ENCODE data around the gene MACF1.

MACF1 gene

DNA sequence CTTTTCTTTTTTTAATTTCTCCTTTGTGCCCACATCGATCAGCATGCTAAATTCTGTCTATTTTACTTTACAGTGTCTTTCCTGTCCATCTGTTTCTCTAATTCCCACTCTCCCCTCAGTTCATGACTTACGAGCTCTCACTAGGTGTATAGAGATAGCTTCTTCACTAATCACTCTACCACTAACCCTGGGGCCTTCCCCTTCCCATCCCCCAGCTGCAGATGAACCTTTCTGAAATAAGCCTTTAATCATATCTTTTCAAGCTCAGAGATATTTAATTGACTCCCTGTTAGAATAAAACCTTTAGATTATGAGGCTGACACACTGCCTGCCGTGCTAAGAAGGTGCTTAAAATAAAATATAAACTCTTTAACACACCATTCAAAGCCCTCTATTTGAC lies 220.7 kb downstream of the MACF1 start:
- Histone ChIP-seq H3K9me3 (ENCODE audit: control insufficient read depth, low read length) (no peaks in the 10 kb centered on the region), H3K27ac (ENCODE audit: insufficient read depth, low read depth, low read length, poor library complexity, severe bottlenecking) (no peak overlapping the region), H3K4me3 (ENCODE audit: insufficient read depth, low read depth, low read length) (no peak overlapping the region), H3K36me3 (ENCODE audit: control insufficient read depth, insufficient read depth, low read length) (peaks cover 36% of the 10 kb centered on the region), H3K4me1 (ENCODE audit: control insufficient read depth, insufficient read depth, low read length) (no peaks in the 10 kb centered on the region), H3K27me3 (ENCODE audit: control insufficient read depth, insufficient read depth, low read length, poor library complexity, severe bottlenecking) (no peaks in the 10 kb centered on the region)
- 97% methylated on average over 3 of the region's 3 CpGs for WGBS, 2 experiments

DNA sequence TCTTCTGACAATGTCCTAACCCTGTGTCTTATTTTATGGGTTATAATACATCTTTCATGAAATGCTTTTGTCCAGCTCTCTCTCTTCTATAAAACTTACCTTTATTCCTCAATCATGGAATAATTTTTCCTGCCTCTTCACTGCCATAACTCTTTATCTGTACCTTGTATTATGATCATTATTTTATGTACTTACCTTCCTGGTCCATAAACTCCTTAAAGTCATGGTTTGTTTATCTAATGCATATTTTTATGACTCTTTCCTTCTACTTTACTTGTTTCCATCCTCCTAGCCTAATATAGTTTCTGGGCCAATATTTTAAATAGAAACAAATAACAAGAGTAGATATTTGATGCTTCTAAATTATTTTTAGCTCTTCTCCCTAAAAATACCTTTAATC lies 221.1 kb downstream of the MACF1 start:
- Histone ChIP-seq H3K27me3 (ENCODE audit: control insufficient read depth, insufficient read depth, low read length, poor library complexity, severe bottlenecking) (no peaks in the 10 kb centered on the region), H3K36me3 (ENCODE audit: control insufficient read depth, insufficient read depth, low read length) (peaks cover 41% of the 10 kb centered on the region), H3K4me1 (ENCODE audit: control insufficient read depth, insufficient read depth, low read length) (no peaks in the 10 kb centered on the region), H3K9me3 (ENCODE audit: control insufficient read depth, low read length) (no peaks in the 10 kb centered on the region), H3K4me3 (ENCODE audit: insufficient read depth, low read depth, low read length) (no peak overlapping the region), H3K27ac (ENCODE audit: insufficient read depth, low read depth, low read length, poor library complexity, severe bottlenecking) (no peak overlapping the region)

DNA sequence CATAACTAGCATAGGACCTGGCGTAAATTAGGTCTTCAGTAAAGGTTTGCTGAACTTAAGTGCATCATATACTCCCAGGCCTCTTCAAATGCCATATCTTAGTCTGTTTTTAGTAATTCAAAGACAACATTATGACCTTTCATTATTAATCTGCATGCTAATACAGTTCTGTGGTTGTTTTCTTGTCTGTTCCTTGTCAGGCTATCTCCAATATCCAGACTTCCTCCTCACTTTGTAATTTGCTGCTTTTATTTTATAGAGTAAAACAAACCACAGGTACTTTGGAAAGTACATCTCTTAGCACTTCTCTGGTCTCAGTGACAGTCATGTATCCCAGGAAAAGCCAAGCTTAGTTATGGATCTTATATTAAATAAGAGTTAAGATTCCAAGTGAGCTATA lies 221.9 kb downstream of the MACF1 start:
- H3K4me3 ChIP-seq (ENCODE audit: insufficient read depth, low read depth, low read length) = no peak overlapping the region
- 100% methylated on average over 1 of the region's 1 CpG for WGBS, 2 experiments
- no peaks in the 10 kb centered on the region for H3K9me3 ChIP-seq (ENCODE audit: control insufficient read depth, low read length)
- no peaks in the 10 kb centered on the region for H3K4me1 ChIP-seq (ENCODE audit: control insufficient read depth, insufficient read depth, low read length)
- peaks cover 48% of the 10 kb centered on the region for H3K36me3 ChIP-seq (ENCODE audit: control insufficient read depth, insufficient read depth, low read length)
- no peaks in the 10 kb centered on the region for H3K27me3 ChIP-seq (ENCODE audit: control insufficient read depth, insufficient read depth, low read length, poor library complexity, severe bottlenecking)
- H3K27ac ChIP-seq (ENCODE audit: insufficient read depth, low read depth, low read length, poor library complexity, severe bottlenecking) = no peak overlapping the region

DNA sequence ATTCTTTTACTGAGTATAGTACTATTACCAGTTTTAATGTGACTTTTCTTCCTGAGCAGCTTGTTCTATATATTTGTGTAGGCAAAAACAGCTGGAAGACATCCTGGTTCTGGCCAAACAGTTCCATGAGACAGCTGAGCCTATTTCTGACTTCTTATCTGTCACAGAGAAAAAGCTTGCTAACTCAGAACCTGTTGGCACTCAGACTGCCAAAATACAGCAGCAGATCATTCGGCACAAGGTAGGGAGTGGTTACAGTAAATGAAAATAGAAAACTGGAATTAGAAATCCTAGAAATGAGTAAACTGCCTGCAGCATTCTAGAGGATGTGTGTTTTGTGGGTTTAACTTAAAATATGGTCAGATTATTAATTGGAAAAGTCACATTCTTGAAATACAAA lies 222.9 kb downstream of the MACF1 start:
- Histone ChIP-seq H3K4me1 (ENCODE audit: control insufficient read depth, insufficient read depth, low read length) (no peaks in the 10 kb centered on the region), H3K27me3 (ENCODE audit: control insufficient read depth, insufficient read depth, low read length, poor library complexity, severe bottlenecking) (no peaks in the 10 kb centered on the region), H3K27ac (ENCODE audit: insufficient read depth, low read depth, low read length, poor library complexity, severe bottlenecking) (no peak overlapping the region), H3K9me3 (ENCODE audit: control insufficient read depth, low read length) (no peaks in the 10 kb centered on the region), H3K36me3 (ENCODE audit: control insufficient read depth, insufficient read depth, low read length) (peaks cover 54% of the 10 kb centered on the region), H3K4me3 (ENCODE audit: insufficient read depth, low read depth, low read length) (no peak overlapping the region)
- 93 to 100% methylated on average over 1 of the region's 1 CpG for WGBS, 2 experiments

DNA sequence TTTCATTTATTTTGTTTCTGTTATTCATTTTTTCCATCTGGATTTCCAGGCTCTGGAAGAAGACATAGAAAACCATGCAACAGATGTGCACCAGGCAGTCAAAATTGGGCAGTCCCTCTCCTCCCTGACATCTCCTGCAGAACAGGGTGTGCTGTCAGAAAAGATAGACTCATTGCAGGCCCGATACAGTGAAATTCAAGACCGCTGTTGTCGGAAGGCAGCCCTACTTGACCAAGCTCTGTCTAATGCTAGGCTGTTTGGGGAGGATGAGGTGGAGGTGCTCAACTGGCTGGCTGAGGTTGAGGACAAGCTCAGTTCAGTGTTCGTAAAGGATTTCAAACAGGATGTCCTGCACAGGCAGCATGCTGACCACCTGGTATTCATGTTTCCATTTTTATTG lies 223.4 kb downstream of the MACF1 start:
- Histone ChIP-seq H3K4me1 (ENCODE audit: control insufficient read depth, insufficient read depth, low read length) (no peaks in the 10 kb centered on the region), H3K27ac (ENCODE audit: insufficient read depth, low read depth, low read length, poor library complexity, severe bottlenecking) (no peak overlapping the region), H3K27me3 (ENCODE audit: control insufficient read depth, insufficient read depth, low read length, poor library complexity, severe bottlenecking) (no peaks in the 10 kb centered on the region), H3K4me3 (ENCODE audit: insufficient read depth, low read depth, low read length) (no peak overlapping the region), H3K36me3 (ENCODE audit: control insufficient read depth, insufficient read depth, low read length) (peaks cover 51% of the 10 kb centered on the region), H3K9me3 (ENCODE audit: control insufficient read depth, low read length) (no peaks in the 10 kb centered on the region)
- 94 to 98% methylated on average over 4 of the region's 4 CpGs for WGBS, 2 experiments

DNA sequence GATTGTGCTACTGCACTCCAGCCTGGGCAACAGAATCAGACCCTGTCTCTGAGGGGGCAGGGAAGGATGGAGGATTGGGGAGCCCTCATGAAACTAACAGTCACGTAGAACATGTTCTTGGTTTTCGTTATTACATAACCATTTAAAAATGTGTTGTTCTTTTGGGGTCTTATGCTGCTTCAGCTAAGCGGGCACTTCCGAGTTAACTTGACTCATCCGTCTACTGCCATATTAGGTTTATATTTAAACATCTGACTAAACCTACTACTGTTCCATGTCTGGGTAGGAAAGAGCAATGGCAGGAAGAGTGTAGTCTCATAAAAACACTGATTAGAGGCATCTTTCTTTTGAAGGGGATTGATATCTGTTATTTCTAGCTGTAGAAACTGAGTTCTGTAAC lies 227.4 kb downstream of the MACF1 start:
- Histone ChIP-seq H3K9me3 (ENCODE audit: control insufficient read depth, low read length) (no peaks in the 10 kb centered on the region), H3K4me1 (ENCODE audit: control insufficient read depth, insufficient read depth, low read length) (no peaks in the 10 kb centered on the region), H3K36me3 (ENCODE audit: control insufficient read depth, insufficient read depth, low read length) (peaks cover 59% of the 10 kb centered on the region), H3K27me3 (ENCODE audit: control insufficient read depth, insufficient read depth, low read length, poor library complexity, severe bottlenecking) (no peaks in the 10 kb centered on the region), H3K4me3 (ENCODE audit: insufficient read depth, low read depth, low read length) (no peak overlapping the region), H3K27ac (ENCODE audit: insufficient read depth, low read depth, low read length, poor library complexity, severe bottlenecking) (no peak overlapping the region)
- WGBS, 2 experiments = 94% methylated on average over 5 of the region's 5 CpGs; no CpG with 5 or more reads in 1 of the 2 experiments

DNA sequence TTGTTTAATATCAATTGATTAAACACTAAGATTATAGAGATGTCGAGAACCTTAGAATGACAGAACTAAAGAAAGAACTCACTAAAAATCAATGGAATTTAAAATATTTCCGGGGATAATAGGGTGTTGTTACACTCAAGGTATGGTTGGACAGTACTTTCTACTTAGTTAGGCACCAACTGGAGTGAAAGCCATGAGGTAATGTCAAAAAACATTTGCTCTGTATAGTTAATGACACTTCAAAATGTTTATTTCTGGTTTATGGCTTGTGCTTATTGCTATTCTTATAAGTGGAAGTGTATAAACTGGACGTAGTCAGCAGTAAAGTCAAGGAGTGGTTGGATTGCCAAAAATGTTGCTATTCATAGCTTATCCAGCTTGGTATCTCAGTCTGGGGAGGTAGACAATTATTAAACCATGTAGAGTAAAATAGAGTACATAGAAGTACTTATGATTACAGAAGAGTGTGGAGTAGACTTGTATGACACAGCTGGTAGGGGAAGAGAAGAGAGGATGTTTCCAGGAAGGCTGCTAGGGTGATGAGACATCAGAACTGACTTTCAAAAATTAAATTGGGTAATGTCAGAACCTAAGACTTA lies 230.4 kb downstream of the MACF1 start:
- H3K27ac ChIP-seq (ENCODE audit: insufficient read depth, low read depth, low read length, poor library complexity, severe bottlenecking) = no peak overlapping the region
- H3K4me1 ChIP-seq (ENCODE audit: control insufficient read depth, insufficient read depth, low read length) = no peaks in the 10 kb centered on the region
- 93 to 96% methylated on average over 2 to 3 of the region's 3 CpGs for WGBS, 2 experiments
- no peaks in the 10 kb centered on the region for H3K9me3 ChIP-seq (ENCODE audit: control insufficient read depth, low read length)
- H3K27me3 ChIP-seq (ENCODE audit: control insufficient read depth, insufficient read depth, low read length, poor library complexity, severe bottlenecking) = no peaks in the 10 kb centered on the region
- H3K4me3 ChIP-seq (ENCODE audit: insufficient read depth, low read depth, low read length) = no peak overlapping the region
- peaks cover 67% of the 10 kb centered on the region for H3K36me3 ChIP-seq (ENCODE audit: control insufficient read depth, insufficient read depth, low read length)

DNA sequence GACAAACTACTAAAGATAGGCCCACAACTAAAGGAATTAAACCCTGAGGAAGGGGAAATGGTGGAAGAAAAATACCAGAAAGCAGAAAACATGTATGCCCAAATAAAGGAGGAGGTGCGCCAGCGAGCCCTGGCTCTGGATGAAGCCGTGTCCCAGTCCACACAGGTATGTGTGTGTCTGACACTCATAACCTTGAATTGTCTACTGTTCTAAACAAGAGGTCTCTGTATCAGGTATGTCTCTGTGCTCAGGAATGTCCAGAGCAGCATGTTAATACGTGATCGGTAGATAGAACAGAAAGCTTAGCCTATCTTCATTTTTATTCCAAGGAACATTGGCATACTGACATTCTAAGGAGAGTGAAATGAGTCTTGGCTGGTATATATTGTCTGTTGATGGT lies 231.1 kb downstream of the MACF1 start:
- H3K27ac ChIP-seq (ENCODE audit: insufficient read depth, low read depth, low read length, poor library complexity, severe bottlenecking) = no peak overlapping the region
- H3K27me3 ChIP-seq (ENCODE audit: control insufficient read depth, insufficient read depth, low read length, poor library complexity, severe bottlenecking) = no peaks in the 10 kb centered on the region
- H3K4me3 ChIP-seq (ENCODE audit: insufficient read depth, low read depth, low read length) = no peak overlapping the region
- H3K9me3 ChIP-seq (ENCODE audit: control insufficient read depth, low read length) = no peaks in the 10 kb centered on the region
- 92 to 98% methylated on average over 5 of the region's 5 CpGs for WGBS, 2 experiments
- H3K4me1 ChIP-seq (ENCODE audit: control insufficient read depth, insufficient read depth, low read length) = no peaks in the 10 kb centered on the region
- H3K36me3 ChIP-seq (ENCODE audit: control insufficient read depth, insufficient read depth, low read length) = peaks cover 67% of the 10 kb centered on the region

DNA sequence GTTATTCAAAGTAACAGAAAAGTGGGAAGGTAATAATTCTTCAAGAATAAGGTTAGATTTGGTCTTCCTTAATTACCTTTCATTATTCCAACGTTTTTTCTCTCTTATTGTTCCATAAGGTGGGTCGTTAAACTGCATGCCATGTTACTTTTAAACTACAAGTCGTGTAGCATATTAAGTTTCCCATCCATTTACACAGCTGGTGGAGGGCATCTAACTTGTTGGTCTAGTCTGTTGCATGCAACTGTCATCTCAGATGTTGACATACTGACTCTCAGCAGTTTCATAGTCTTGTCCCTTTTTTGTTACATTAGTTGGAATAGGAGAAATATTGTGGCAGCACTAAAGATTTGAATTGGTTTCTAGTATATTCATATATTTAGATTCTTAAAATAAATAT lies 232.3 kb downstream of the MACF1 start:
- Histone ChIP-seq H3K36me3 (ENCODE audit: control insufficient read depth, insufficient read depth, low read length) (peaks cover 64% of the 10 kb centered on the region), H3K4me3 (ENCODE audit: insufficient read depth, low read depth, low read length) (no peak overlapping the region), H3K9me3 (ENCODE audit: control insufficient read depth, low read length) (no peaks in the 10 kb centered on the region), H3K27me3 (ENCODE audit: control insufficient read depth, insufficient read depth, low read length, poor library complexity, severe bottlenecking) (no peaks in the 10 kb centered on the region), H3K4me1 (ENCODE audit: control insufficient read depth, insufficient read depth, low read length) (no peaks in the 10 kb centered on the region), H3K27ac (ENCODE audit: insufficient read depth, low read depth, low read length, poor library complexity, severe bottlenecking) (no peak overlapping the region)
- 95 to 96% methylated on average over 3 of the region's 3 CpGs for WGBS, 2 experiments

DNA sequence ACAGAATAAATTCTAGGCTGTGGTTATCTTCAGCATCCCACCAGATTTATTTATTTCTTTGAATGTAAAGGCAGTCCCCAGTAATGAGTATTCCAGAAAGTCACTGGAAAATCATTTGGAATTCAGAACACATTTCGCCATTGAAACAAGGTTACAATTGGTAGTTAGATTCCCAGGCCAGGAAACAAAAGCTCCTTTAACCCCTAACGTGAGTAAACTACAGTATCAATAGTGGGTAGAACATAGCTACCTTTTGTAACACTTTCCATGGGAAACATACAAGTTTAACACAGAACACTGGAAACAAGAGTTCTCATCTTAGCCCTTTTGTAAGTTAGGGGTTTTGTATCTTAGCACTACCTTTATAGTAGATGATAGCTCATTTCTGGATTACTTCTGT lies 233.5 kb downstream of the MACF1 start:
- 91 to 93% methylated on average over 2 of the region's 2 CpGs for WGBS, 2 experiments

DNA sequence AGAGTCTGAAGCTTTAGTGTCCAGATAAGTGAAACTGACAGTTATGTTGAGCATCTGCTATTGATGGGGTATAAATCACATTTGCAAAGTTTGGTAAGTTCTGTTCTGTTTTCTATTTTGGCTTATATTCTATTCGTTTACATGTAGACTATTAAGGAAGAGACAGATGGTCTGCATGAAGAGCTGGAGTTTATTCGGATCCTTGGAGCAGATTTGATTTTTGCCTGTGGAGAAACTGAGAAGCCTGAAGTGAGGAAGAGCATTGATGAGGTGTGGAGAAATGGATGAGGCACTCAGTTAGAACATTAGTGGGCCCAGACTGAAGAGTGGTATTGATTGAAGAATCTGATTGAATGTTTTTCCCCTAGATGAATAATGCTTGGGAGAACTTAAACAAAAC lies 236.4 kb downstream of the MACF1 start:
- Histone ChIP-seq H3K4me3 (ENCODE audit: insufficient read depth, low read depth, low read length) (no peak overlapping the region), H3K4me1 (ENCODE audit: control insufficient read depth, insufficient read depth, low read length) (no peaks in the 10 kb centered on the region), H3K27ac (ENCODE audit: insufficient read depth, low read depth, low read length, poor library complexity, severe bottlenecking) (no peak overlapping the region), H3K36me3 (ENCODE audit: control insufficient read depth, insufficient read depth, low read length) (peaks cover 72% of the 10 kb centered on the region), H3K9me3 (ENCODE audit: control insufficient read depth, low read length) (no peaks in the 10 kb centered on the region), H3K27me3 (ENCODE audit: control insufficient read depth, insufficient read depth, low read length, poor library complexity, severe bottlenecking) (no peaks in the 10 kb centered on the region)
- WGBS, 2 experiments = 93 to 97% methylated on average over 2 of the region's 2 CpGs

More for the DNA sequence above, 233.5 kb downstream of the MACF1 start:
- no peaks in the 10 kb centered on the region for H3K27me3 ChIP-seq (ENCODE audit: control insufficient read depth, insufficient read depth, low read length, poor library complexity, severe bottlenecking)
- H3K36me3 ChIP-seq (ENCODE audit: control insufficient read depth, insufficient read depth, low read length) = peaks cover 68% of the 10 kb centered on the region
- H3K4me3 ChIP-seq (ENCODE audit: insufficient read depth, low read depth, low read length) = no peak overlapping the region
- no peaks in the 10 kb centered on the region for H3K9me3 ChIP-seq (ENCODE audit: control insufficient read depth, low read length)
- no peak overlapping the region for H3K27ac ChIP-seq (ENCODE audit: insufficient read depth, low read depth, low read length, poor library complexity, severe bottlenecking)
- H3K4me1 ChIP-seq (ENCODE audit: control insufficient read depth, insufficient read depth, low read length) = no peaks in the 10 kb centered on the region
